A549 (cell line): Measurements from ENCODE around the gene FARP2. TPM values are rescaled to one million over a fixed set of nuclear protein-coding genes. Genes with fewer than 3 reads are reported as not detected.
"Not testable (repeated sequence)": the region's sequence is repeated elsewhere in the genome, so short reads cannot be mapped to it uniquely, and the experiment has no call there.

ENCODE experiments used
- ATAC-seq, 2 experiments: fragments of 200-7000 bp in 1 of 2; fragments of >200 bp in 1 of 2; cut with Nextera tagmentation in 1 of 2; cut with Tn5 transposase in 1 of 2; 3 replicates each; pipeline versions ENCODE4 v1.8.0 to v1.9.1; 2018 to 2020; ENCODE audit warnings: mild to moderate bottlenecking in 1 of 2, moderate library complexity in 1 of 2
- CTCF ChIA-PET: fragments of 300-600 bp; sonication (Branson Sonifier 250); formaldehyde crosslinking; extraction: SDS; loops from one replicate; lab custom pipeline; 2021; ENCODE audit warnings: antibody characterized with exemption, inconsistent platforms; lab: Yijun Ruan, JAX
- POLR2A ChIA-PET: fragments of 350-600 bp; formaldehyde crosslinking; extraction: SDS; loops from one replicate; lab custom pipeline; 2021; ENCODE audit warnings: antibody characterized with exemption, inconsistent platforms; lab: Yijun Ruan, JAX
- DNase-seq, 2 experiments: peaks; one replicate each; pipeline versions ENCODE4 v3.0.0 to v3.0.0-alpha.2; 2011 to 2016; ENCODE audit warnings: low read depth in 1 of 2, low spot score in 1 of 2
- FAIRE-seq: peaks from 2 replicates; lab custom pipeline; 2011; peaks lifted over from hg19 to GRCh38; lab: Jason Lieb, UNC
- H3K27ac ChIP-seq, 2 experiments: fragments of >200 bp; sonication (Bioruptor Twin); formaldehyde crosslinking; 3 replicates each; pipeline ENCODE4 v1.5.1; 2016 to 2017
- H3K4me1 ChIP-seq: fragments of >200 bp; sonication (Bioruptor Twin); formaldehyde crosslinking; 3 replicates; pipeline ENCODE4 v1.6.1; 2016
- H3K4me2 ChIP-seq: fragments of >200 bp; sonication (Bioruptor Twin); formaldehyde crosslinking; 3 replicates; pipeline ENCODE4 v1.6.1; 2016
- H3K4me3 ChIP-seq: fragments of >200 bp; sonication (Bioruptor Twin); formaldehyde crosslinking; 3 replicates; pipeline ENCODE4 v1.5.1; 2016
- H3K9me3 ChIP-seq: fragments of >200 bp; sonication (Bioruptor Twin); formaldehyde crosslinking; 3 replicates; pipeline ENCODE4 v1.6.1; 2016
- BHLHE40 ChIP-seq: IDR thresholded peaks from 2 replicates; pipeline ENCODE4 v1.6.1; 2012; ENCODE audit warnings: low read depth, low read length, inconsistent platforms
- CBX8 ChIP-seq: fragments of 200-600 bp; sonication (generic); IDR thresholded peaks from 2 replicates; pipeline ENCODE4 v1.6.1; 2016
- CEBPB ChIP-seq, 2 experiments: fragments of >200 bp in 1 of 2; sonication (Bioruptor Twin) in 1 of 2; formaldehyde crosslinking in 1 of 2; IDR thresholded peaks; 2 replicates each; pipeline ENCODE4 v1.6.1; 2012 to 2016
- CTCF ChIP-seq: fragments of >200 bp; sonication (Bioruptor Twin); formaldehyde crosslinking; IDR thresholded peaks from 3 replicates; pipeline ENCODE4 v1.5.1; 2016
- EP300 ChIP-seq, 2 experiments: fragments of >200 bp; sonication (Bioruptor Twin); formaldehyde crosslinking; IDR thresholded peaks; 2 replicates in 1 of 2; 3 replicates in 1 of 2; pipeline ENCODE4 v1.6.1; 2016 to 2017
- ESRRA ChIP-seq: fragments of 150-350 bp; IDR thresholded peaks from 2 replicates; pipeline ENCODE4 v1.6.1; 2014; ENCODE audit warnings: mild to moderate bottlenecking, low read length, borderline replicate concordance
- GATA3 ChIP-seq: IDR thresholded peaks from 2 replicates; pipeline ENCODE4 v1.6.1; 2012; ENCODE audit warnings: borderline replicate concordance
- HES2 ChIP-seq: fragments of >200 bp; sonication (Bioruptor Twin); formaldehyde crosslinking; IDR thresholded peaks from 2 replicates; pipeline ENCODE4 v1.6.1; 2016
- HEYL ChIP-seq: fragments of 250-450 bp; sonication (Bioruptor Pico); IDR thresholded peaks from 2 replicates; pipeline ENCODE4 v1.8.0; 2021; ENCODE audit warnings: mild to moderate bottlenecking, moderate library complexity
- KDM5A ChIP-seq: fragments of 200-600 bp; sonication (generic); IDR thresholded peaks from 2 replicates; pipeline ENCODE4 v1.6.1; 2016; ENCODE audit warnings: antibody characterized with exemption, mild to moderate bottlenecking
- POLR2A ChIP-seq: IDR thresholded peaks from 2 replicates; pipeline ENCODE4 v1.6.1; 2012; ENCODE audit warnings: mild to moderate bottlenecking, low read length
- RARB ChIP-seq: fragments of 250-450 bp; sonication (Bioruptor Pico); IDR thresholded peaks from 2 replicates; pipeline ENCODE4 v1.8.0; 2021; ENCODE audit warnings: mild to moderate bottlenecking, moderate library complexity
- RNF2 ChIP-seq: fragments of 200-600 bp; sonication (generic); IDR thresholded peaks from 2 replicates; pipeline ENCODE4 v1.6.1; 2016; ENCODE audit warnings: low read depth, mild to moderate bottlenecking, antibody characterized with exemption, moderate library complexity, borderline replicate concordance
- SMC3 ChIP-seq: fragments of >200 bp; sonication (Bioruptor Twin); formaldehyde crosslinking; IDR thresholded peaks from 3 replicates; pipeline ENCODE4 v1.6.1; 2018; ENCODE audit warnings: inconsistent platforms
- SREBF2 ChIP-seq: fragments of 450-650 bp; IDR thresholded peaks from 2 replicates; pipeline ENCODE4 v1.6.1; 2014; ENCODE audit warnings: mild to moderate bottlenecking, moderate library complexity
- USF2 ChIP-seq: fragments of 450-650 bp; IDR thresholded peaks from 2 replicates; pipeline ENCODE4 v1.6.1; 2014; ENCODE audit warnings: antibody characterized with exemption
- ZFP36 ChIP-seq: fragments of 450-650 bp; IDR thresholded peaks from 2 replicates; pipeline ENCODE4 v1.6.1; 2014; ENCODE audit warnings: borderline replicate concordance; ENCODE audit not compliant: partially characterized antibody
- ZNF302 ChIP-seq: fragments of 250-450 bp; sonication (Bioruptor Pico); IDR thresholded peaks from 2 replicates; pipeline ENCODE4 v1.9.0; 2021; ENCODE audit warnings: inconsistent platforms, mild to moderate bottlenecking, moderate library complexity
- WGBS: methylation state at CpG from one replicate; pipeline ENCODE4 v1.1.6; 2017; ENCODE audit errors: missing lambda C conversion rate; 5-methylcytosine and 5-hydroxymethylcytosine counted together
- polyA plus RNA-seq, 4 experiments: library from polyadenylated mRNA; depleted of rRNA in 3 of 4; stranded (reverse); fragments of >200 nt; fragmentation: RNase III in 1 of 4; extraction: RNeasy Plus Mini Kit Qiagen cat#74134 plus additional on column Dnase treatment in 1 of 4; gene quantifications; 2 replicates in 3 of 4; 3 replicates in 1 of 4; pipeline ENCODE4 v1.2.3, GENCODE V29; 2011 to 2017
- TF ChIP-seq, protein P1 (sequence below): IDR thresholded peaks from 2 replicates; pipeline ENCODE4 v1.6.1; 2012
- TF ChIP-seq, protein P2 (sequence below): fragments of 250-450 bp; sonication (Bioruptor Pico); IDR thresholded peaks from 2 replicates; pipeline ENCODE4 v1.5.0; 2021; ENCODE audit warnings: mild to moderate bottlenecking, moderate library complexity, borderline replicate concordance

The FARP2 gene
- polyA plus RNA-seq, 2 of the 4 experiments (the other 2 are of a cell fraction), result 17.0 to 29.1 TPM

GRCh38 chr2:241410739-241411176, 54.7 kb downstream of the FARP2 start:
- TF ChIP-seq SMC3 (no peak), HES2 (no peak), GATA3 (no peak), POLR2A (no peak), CEBPB (IDR thresholded peaks at IDR 0.05) (no peak), ZFP36 (no peak), USF2 (no peak), SREBF2 (no peak), RARB (CRISPR knock-in tag) (no peak), CTCF (no peak), ESRRA (no peak), KDM5A (no peak), HEYL (CRISPR knock-in tag) (no peak), BHLHE40 (no peak)
- TF ChIP-seq, protein P1, sequence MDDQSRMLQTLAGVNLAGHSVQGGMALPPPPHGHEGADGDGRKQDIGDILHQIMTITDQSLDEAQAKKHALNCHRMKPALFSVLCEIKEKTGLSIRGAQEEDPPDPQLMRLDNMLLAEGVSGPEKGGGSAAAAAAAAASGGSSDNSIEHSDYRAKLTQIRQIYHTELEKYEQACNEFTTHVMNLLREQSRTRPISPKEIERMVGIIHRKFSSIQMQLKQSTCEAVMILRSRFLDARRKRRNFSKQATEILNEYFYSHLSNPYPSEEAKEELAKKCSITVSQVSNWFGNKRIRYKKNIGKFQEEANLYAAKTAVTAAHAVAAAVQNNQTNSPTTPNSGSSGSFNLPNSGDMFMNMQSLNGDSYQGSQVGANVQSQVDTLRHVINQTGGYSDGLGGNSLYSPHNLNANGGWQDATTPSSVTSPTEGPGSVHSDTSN, result no peak
- TF ChIP-seq, protein P2, sequence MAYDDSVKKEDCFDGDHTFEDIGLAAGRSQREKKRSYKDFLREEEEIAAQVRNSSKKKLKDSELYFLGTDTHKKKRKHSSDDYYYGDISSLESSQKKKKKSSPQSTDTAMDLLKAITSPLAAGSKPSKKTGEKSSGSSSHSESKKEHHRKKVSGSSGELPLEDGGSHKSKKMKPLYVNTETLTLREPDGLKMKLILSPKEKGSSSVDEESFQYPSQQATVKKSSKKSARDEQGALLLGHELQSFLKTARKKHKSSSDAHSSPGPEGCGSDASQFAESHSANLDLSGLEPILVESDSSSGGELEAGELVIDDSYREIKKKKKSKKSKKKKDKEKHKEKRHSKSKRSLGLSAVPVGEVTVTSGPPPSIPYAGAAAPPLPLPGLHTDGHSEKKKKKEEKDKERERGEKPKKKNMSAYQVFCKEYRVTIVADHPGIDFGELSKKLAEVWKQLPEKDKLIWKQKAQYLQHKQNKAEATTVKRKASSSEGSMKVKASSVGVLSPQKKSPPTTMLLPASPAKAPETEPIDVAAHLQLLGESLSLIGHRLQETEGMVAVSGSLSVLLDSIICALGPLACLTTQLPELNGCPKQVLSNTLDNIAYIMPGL (CRISPR knock-in tag), result no peak

DNA sequence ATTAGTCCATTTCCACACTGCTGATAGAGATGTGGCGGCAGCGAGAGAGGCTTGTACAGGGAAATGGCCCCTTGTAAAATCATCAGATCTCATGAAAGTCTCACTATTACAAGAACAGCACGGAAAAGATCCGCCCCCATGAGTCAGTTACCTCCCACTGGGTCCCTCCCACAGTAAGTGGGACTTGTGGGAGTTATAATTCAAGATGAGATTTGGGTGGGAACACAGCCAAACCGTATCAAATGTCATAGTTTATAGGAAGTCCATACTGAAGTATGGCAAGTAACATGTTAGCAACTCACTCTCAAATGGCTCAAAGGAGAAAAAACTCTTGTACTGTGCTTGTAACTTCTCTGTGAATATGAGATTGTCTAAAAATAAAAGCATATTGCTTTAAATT, 56.1 kb downstream of the FARP2 start:
- DNase-seq, result peak in 1 of 2 experiments; percentile 12
- 80% methylated on average over 5 of the region's 5 CpGs for WGBS
- Histone ChIP-seq H3K9me3 (no peaks in the 10 kb centered on the region), H3K4me2 (no peak overlapping the region), H3K27ac (no peak overlapping the region), H3K4me1 (no peaks in the 10 kb centered on the region), H3K4me3 (no peak overlapping the region)
- ChIA-PET POLR2A (no interaction called here), CTCF (no interaction called here)
- no peak for FAIRE-seq
- TF ChIP-seq CEBPB (IDR thresholded peaks at IDR 0.05) (no peak), ZNF302 (CRISPR knock-in tag) (no peak), RNF2 (no peak), CTCF (no peak), EP300 (IDR thresholded peaks at IDR 0.05) (no peak), HEYL (CRISPR knock-in tag) (no peak), SREBF2 (no peak), ESRRA (no peak), CBX8 (no peak), GATA3 (no peak)
- TF ChIP-seq, protein P1, result no peak
- no peak for ATAC-seq

More at GRCh38 chr2:241410739-241411176, 54.7 kb downstream of the FARP2 start:
- no peaks in the 10 kb centered on the region for H3K9me3 ChIP-seq
- FAIRE-seq (no peak), ATAC-seq (no peak), DNase-seq (no peak)
- WGBS, result 93% methylated on average over 9 of the region's 9 CpGs
- no peak overlapping the region for H3K27ac ChIP-seq
- ChIA-PET CTCF (no interaction called here), POLR2A (no interaction called here)
- H3K4me3 ChIP-seq, result no peak overlapping the region
- H3K4me2 ChIP-seq, result no peak overlapping the region
- H3K4me1 ChIP-seq, result no peaks in the 10 kb centered on the region

GRCh38 chr2:241413501-241413900, 57.4 kb downstream of the FARP2 start:
- FAIRE-seq, CTCF ChIA-PET, H3K4me1 ChIP-seq, ATAC-seq, H3K9me3 ChIP-seq, H3K4me2 ChIP-seq, H3K27ac ChIP-seq, H3K4me3 ChIP-seq, POLR2A ChIA-PET, DNase-seq: not testable (repeated sequence)
- WGBS, result 86% methylated on average over 5 of the region's 5 CpGs
